Measurements from ENCODE around the gene MAML2.

Gene MAML2

GRCh38 chr11:96013461-96014213 lies 329.4 kb downstream of the MAML2 start:
- H3K4me3 ChIP-seq (ENCODE audit: low read depth in 1 of 2, low read length in 2 of 2), result peak overlapping the region in 1 of 2 experiments; percentile 44; a peak in 2 of 4 replicates
- TF ChIP-seq CTCF (IDR thresholded peaks at IDR 0.05; ENCODE audit: borderline replicate concordance, extremely low read depth, low read length, poor library complexity, severe bottlenecking), result no peak
- TF ChIP-seq EZH2 (IDR thresholded peaks at IDR 0.05; ENCODE audit: borderline replicate concordance, low read depth, low read length, severe bottlenecking), result no peak
- H3K79me2 ChIP-seq (ENCODE audit: insufficient read depth, low read length), result no peaks in the 10 kb centered on the region
- DNase-seq (peak; percentile 77), ATAC-seq (ENCODE audit: insufficient read depth, low read depth) (peak; percentile 47)
- H3K9ac ChIP-seq (ENCODE audit: low read depth, low read length), result peak overlapping the region; percentile 49
- H3K4me1 ChIP-seq (ENCODE audit: insufficient read depth, low read length), result peaks cover 57% of the 10 kb centered on the region
- H2AFZ ChIP-seq (ENCODE audit: low read depth, low read length), result peak overlapping the region; percentile 11
- H3K36me3 ChIP-seq (ENCODE audit: insufficient read depth, low read length), result no peaks in the 10 kb centered on the region
- peak overlapping the region; percentile 89 for H3K27ac ChIP-seq (ENCODE audit: low read length)
- H4K20me1 ChIP-seq (ENCODE audit: insufficient read depth, low read length), result no peaks in the 10 kb centered on the region
- peak overlapping the region; percentile 62 for H3K4me2 ChIP-seq (ENCODE audit: insufficient read depth, low read length)
- H3K9me3 ChIP-seq (ENCODE audit: insufficient read depth, low read length, severe bottlenecking), result no peaks in the 10 kb centered on the region
- H3K27me3 ChIP-seq (ENCODE audit: insufficient read depth, low read length, poor library complexity), result no peaks in the 10 kb centered on the region

GRCh38 chr11:96012086-96012824 lies 330.7 kb downstream of the MAML2 start:
- ATAC-seq (ENCODE audit: insufficient read depth, low read depth), result peak; percentile 62
- peak overlapping the region; percentile 89 for H3K27ac ChIP-seq (ENCODE audit: low read length)
- peak overlapping the region in 1 of 2 experiments; percentile 42; a peak in 2 of 4 replicates for H3K4me3 ChIP-seq (ENCODE audit: low read depth in 1 of 2, low read length in 2 of 2)
- H3K36me3 ChIP-seq (ENCODE audit: insufficient read depth, low read length), result no peaks in the 10 kb centered on the region
- peak overlapping the region; percentile 42 for H3K9ac ChIP-seq (ENCODE audit: low read depth, low read length)
- no peaks in the 10 kb centered on the region for H3K27me3 ChIP-seq (ENCODE audit: insufficient read depth, low read length, poor library complexity)
- peak; percentile 84 for TF ChIP-seq CTCF (IDR thresholded peaks at IDR 0.05; ENCODE audit: borderline replicate concordance, extremely low read depth, low read length, poor library complexity, severe bottlenecking)
- no peak for TF ChIP-seq EZH2 (IDR thresholded peaks at IDR 0.05; ENCODE audit: borderline replicate concordance, low read depth, low read length, severe bottlenecking)
- H3K79me2 ChIP-seq (ENCODE audit: insufficient read depth, low read length), result no peaks in the 10 kb centered on the region
- H2AFZ ChIP-seq (ENCODE audit: low read depth, low read length), result peak overlapping the region; percentile 83
- H3K9me3 ChIP-seq (ENCODE audit: insufficient read depth, low read length, severe bottlenecking), result no peaks in the 10 kb centered on the region
- peaks cover 57% of the 10 kb centered on the region for H3K4me1 ChIP-seq (ENCODE audit: insufficient read depth, low read length)
- H4K20me1 ChIP-seq (ENCODE audit: insufficient read depth, low read length), result no peaks in the 10 kb centered on the region
- peak; percentile 65 for DNase-seq
- H3K4me2 ChIP-seq (ENCODE audit: insufficient read depth, low read length), result peak overlapping the region; percentile 63

- Histone ChIP-seq H3K4me2 (ENCODE audit: insufficient read depth, low read length) (no peak overlapping the region), H3K27ac (ENCODE audit: low read length) (no peak overlapping the region), H2AFZ (ENCODE audit: low read depth, low read length) (no peak overlapping the region), H3K27me3 (ENCODE audit: insufficient read depth, low read length, poor library complexity) (no peaks in the 10 kb centered on the region), H3K36me3 (ENCODE audit: insufficient read depth, low read length) (no peaks in the 10 kb centered on the region), H3K9ac (ENCODE audit: low read depth, low read length) (no peak overlapping the region), H4K20me1 (ENCODE audit: insufficient read depth, low read length) (no peaks in the 10 kb centered on the region), H3K9me3 (ENCODE audit: insufficient read depth, low read length, severe bottlenecking) (no peaks in the 10 kb centered on the region), H3K4me3 (ENCODE audit: low read depth in 1 of 2, low read length in 2 of 2) (no peak overlapping the region), H3K79me2 (ENCODE audit: insufficient read depth, low read length) (no peaks in the 10 kb centered on the region), H3K4me1 (ENCODE audit: insufficient read depth, low read length) (peaks cover 46% of the 10 kb centered on the region)
- no peak for ATAC-seq (ENCODE audit: insufficient read depth, low read depth)
- no peak for TF ChIP-seq CTCF (IDR thresholded peaks at IDR 0.05; ENCODE audit: borderline replicate concordance, extremely low read depth, low read length, poor library complexity, severe bottlenecking)
- TF ChIP-seq EZH2 (IDR thresholded peaks at IDR 0.05; ENCODE audit: borderline replicate concordance, low read depth, low read length, severe bottlenecking), result no peak
- no peak for DNase-seq
Measured at GRCh38 chr11:96010683-96011082, 332.3 kb downstream of the MAML2 start.

Measured in DND-41 (cell line).